Daoy (cell line): Measurements from ENCODE around the gene C10orf90. TPM values are rescaled to one million over a fixed set of nuclear protein-coding genes. Genes with fewer than 3 reads are reported as not detected.

ENCODE experiments used
- DNase-seq: peaks from one replicate; pipeline ENCODE4 v3.0.0-alpha.2; 2015; ENCODE audit warnings: low read depth
- total RNA-seq: library from RNA; depleted of rRNA; stranded (reverse); fragments of >200 nt; shearing (Covaris generic); gene quantifications from 2 replicates; pipeline ENCODE4 v1.2.3, GENCODE V29; 2014

C10orf90 gene
- total RNA-seq, 1 experiment from 2014 or later = 1.4 TPM

GRCh38 chr10:126632705-126633104 is 37.8 kb downstream of the C10orf90 start:
- DNase-seq = no peak

DNA sequence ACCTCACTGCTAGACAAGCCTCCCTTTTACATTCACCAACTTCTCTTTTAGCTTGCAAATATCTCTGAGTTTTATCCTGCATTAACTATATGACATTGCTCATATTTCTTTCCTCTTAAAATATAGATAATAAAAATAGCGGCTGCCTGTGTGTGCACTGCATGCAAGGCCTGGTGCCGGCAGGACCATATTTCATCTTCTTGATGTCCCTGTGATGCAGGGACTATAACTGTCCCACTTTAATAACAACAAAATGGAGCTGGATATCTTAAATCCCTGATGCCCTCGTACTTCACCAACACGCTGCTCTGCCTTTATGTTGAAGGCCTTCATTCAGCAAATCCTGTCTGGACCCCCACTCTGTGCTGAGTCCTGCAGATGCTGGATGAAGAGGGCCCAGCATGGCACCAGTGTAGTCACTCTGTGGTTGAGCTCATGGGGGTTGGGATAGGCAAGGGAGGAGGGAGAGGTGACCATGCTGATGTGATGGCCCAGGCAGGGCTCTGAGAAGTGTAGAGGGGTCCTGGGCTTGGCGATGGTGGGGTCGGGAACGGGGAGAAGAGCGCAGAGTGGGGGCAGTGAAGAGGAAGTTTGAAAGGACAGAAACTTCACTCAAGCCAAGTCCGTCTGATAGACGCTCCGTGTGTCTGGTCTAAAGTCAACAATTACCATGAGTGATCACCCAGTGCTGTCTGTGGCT is 40.4 kb downstream of the C10orf90 start:
- no peak for DNase-seq

GRCh38 chr10:126628746-126629145 is 41.7 kb downstream of the C10orf90 start:
- no peak for DNase-seq

DNA sequence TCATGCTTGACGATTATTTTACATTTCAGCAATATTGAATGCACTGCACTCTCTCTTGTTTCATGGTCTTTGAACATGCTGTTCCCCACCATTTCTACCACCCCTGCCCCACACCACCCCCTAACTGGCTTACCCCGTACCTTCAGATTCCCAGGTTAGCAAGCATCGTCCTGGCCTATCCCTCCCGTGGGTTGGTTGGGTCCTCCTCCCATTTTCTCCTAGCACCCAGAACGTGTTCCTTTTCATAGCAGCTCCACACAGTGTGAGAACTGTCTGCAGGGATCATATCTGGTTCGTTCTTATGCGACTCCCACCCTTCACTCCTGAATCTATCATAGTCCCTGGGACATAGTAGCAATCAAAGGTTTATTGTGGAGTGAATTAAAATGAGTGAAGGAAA is 48.6 kb downstream of the C10orf90 start:
- DNase-seq = no peak

DNA sequence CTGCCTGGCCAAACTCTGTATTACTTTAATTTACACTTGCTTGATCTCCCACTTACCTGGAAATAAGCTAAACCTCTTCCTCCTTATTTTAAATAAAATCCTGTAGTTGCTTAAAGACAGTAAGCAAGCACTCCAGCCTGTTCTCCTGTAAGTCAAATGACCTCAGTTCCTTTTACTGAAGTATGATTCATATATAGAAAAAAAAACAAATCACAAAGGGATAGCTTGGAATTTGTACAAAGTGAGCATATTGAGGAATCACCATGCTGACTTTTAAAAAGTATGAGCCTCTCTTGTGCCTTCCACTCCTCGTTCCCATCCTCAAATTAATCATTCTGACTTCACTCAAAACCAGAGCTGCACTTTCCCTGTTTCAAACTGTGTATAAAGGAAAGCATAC is 52.0 kb downstream of the C10orf90 start:
- DNase-seq = no peak

- no peak for DNase-seq
Measured at GRCh38 chr10:126617733-126618132, 52.8 kb downstream of the C10orf90 start.

DNA sequence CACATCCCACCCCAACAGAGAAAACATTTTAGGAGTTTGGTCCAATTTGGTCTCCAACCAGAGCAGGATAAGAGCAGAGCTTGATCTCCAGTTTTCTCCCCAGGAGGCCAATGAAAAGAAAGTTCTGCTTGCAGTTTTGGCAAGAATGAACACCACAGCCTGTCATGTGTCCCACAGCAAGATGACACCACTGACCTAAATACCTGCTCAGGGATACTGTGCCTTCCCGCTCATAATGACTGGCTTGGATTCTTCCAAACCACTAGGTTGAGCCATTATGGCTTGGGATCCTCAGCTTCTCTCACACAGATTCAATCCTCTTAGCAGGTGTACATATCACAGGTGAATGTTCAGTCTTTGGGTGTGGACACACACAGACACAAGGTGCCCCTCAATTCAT is 53.3 kb downstream of the C10orf90 start:
- no peak for DNase-seq

- DNase-seq = no peak
Measured at GRCh38 chr10:126616737-126617136, 53.8 kb downstream of the C10orf90 start.

DNA sequence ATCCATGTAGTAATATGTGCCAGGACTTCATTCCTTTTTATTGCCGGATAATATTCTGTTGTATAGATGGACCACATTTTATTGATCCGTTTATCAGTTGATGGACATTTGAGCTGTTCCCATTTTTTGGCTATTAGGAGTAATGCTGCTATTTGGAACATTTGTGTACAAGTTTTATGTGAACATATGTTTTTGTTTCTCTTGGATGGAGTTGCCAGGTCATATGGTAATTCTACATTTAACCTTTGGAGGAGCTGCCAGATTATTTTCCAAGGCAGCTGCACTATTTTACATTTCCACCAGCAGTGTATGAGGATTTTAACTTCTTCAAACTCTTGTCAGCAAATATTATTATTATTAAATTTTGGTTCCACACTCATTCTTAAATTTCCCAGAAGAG is 59.2 kb downstream of the C10orf90 start:
- no peak for DNase-seq

DNA sequence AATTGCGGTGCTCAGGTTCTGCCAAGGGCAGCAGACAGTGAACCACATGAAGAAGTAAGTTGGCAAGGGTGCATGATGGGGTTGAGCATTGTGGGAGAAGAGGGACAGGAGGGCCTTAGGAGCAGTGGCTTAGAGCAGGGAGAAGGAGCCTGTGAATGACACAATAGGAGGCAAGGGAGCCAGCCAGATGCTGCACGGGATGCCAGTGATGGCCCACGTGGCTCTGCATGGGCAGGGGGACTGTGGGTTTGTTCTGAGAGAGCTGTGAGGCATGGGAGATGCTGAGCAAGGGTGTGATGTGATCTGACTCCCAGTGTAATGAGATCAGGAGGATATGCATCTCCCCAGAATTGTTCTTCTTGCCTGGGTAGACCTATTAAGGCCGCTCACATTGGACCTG is 60.9 kb downstream of the C10orf90 start:
- no peak for DNase-seq

- DNase-seq = no peak
Measured at GRCh38 chr10:126599949-126600682, 70.4 kb downstream of the C10orf90 start.

GRCh38 chr10:126598009-126598408 is 72.5 kb downstream of the C10orf90 start:
- peak; percentile 68 for DNase-seq

GRCh38 chr10:126597211-126597610 is 73.3 kb downstream of the C10orf90 start:
- DNase-seq = peak; percentile 19

- no peak for DNase-seq
Measured at GRCh38 chr10:126596472-126597016, 73.9 kb downstream of the C10orf90 start.

DNA sequence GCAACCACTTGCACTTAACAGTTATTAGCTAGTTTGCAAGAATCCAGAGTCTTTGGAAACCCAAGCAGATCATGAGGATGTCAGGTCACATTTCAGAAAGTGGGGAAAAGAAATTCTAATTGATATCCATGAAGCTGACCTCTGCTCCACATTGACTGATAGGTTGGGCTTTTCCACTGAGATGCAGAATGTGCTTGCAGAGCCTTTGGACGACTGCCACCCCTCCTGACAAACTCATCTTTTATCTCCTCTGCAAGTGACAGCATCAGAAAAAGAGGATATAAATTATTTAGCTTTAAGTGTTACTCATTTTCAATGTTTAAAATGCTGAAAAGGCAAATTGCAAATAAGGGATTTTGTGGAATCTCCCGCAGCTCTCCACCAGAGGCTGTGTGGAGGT is 75.3 kb downstream of the C10orf90 start:
- DNase-seq = no peak

DNA sequence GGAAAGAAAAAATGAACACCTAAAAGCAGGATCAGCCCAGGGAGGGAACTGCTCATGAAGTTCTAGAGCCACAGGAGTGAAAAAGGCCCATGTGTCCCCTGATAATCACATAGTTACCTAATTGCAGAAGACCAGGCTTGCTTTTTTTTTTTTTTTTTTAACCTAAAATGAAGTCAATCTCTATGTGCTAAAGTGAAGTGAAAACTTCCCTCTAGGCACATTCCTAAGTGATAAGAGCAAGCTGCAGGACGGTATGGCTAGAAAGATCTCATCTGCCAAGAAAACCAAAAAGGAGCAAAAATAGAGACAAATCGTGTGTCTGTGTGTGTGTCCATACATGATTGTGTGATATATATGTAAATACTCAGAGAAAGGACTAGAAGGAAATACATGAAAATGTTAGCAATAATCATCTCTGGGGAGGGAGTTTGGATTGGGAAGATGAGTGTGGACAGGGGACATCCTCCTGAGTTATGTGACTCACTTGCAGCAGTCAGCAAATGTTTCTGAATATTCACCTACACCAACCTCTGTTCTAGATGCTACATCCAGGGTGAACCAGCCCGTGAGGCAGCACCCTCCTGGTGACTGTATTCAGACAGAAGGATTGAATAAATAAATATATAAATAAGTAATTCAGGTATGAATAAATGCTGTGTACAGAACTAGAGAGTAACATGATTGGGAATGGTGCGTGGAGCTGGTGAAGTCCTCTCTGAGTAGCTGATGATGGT is 76.4 kb downstream of the C10orf90 start:
- DNase-seq = no peak

DNA sequence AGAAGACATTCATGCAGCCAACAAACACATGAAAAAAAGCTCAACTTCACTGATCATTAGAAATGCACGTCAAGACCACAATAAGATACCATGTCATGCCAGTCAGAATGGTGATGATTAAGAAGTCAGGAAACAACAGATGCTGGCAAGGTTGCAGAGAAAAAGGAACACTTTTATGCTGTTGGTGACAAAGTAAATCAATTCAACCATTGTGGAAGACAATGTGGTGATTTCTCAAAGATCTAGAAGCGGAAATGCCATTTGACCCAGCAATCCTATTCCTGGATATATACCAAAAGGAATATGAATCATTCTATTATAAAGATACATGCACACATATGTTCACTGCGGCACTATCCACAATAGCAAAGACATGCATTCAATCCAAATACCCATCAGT is 77.6 kb downstream of the C10orf90 start:
- DNase-seq = no peak

GRCh38 chr10:126588024-126588423 is 82.5 kb downstream of the C10orf90 start:
- no peak for DNase-seq

GRCh38 chr10:126586878-126587277 is 83.6 kb downstream of the C10orf90 start:
- DNase-seq = no peak

DNA sequence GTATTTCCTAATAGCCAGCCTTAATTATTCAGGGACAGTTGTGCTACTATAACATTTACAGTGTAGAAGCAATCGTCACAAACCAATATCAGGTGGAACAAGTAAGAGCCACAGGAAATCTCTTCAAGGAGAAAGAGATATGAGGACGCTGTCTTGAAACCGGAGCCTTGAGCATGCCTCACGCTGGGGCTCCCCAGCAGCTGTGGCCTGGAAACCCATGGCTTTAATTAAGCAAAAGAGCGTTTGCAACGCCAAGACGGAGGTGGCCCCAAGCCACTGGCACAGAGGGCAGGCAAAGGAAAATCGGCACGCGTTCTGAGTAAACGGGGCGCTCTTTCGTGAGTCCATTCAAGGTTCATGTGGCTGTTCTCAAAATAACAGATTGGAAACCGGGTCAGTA is 84.4 kb downstream of the C10orf90 start:
- no peak for DNase-seq

- no peak for DNase-seq
Measured at GRCh38 chr10:126585249-126586017, 85.1 kb downstream of the C10orf90 start.

GRCh38 chr10:126584836-126585235 is 85.7 kb downstream of the C10orf90 start:
- DNase-seq = no peak
